ENCODE measurements around the gene LRFN2. TPM values are rescaled to one million over a fixed set of nuclear protein-coding genes. Genes with fewer than 3 reads are reported as not detected.

Gene LRFN2
- total RNA-seq, 1 donor from 2014 or later = not detected

GRCh38 chr6:40417031-40417430, 170.1 kb downstream of the LRFN2 start:
- Histone ChIP-seq H3K27me3 (ENCODE audit: low read depth) (peaks cover 85% of the 10 kb centered on the region), H3K4me3 (no peak overlapping the region), H3K36me3 (no peaks in the 10 kb centered on the region), H3K4me1 (peaks cover 14% of the 10 kb centered on the region), H3K9me3 (replicated peaks) (no peaks in the 10 kb centered on the region), H3K27ac (replicated peaks) (no peak overlapping the region)
- TF ChIP-seq CTCF (IDR thresholded peaks at IDR 0.05; ENCODE audit: borderline replicate concordance) = no peak
- peak; percentile 36 for DNase-seq
- intact Hi-C loops (cut with micrococcal nuclease) = no loop called here

GRCh38 chr6:40414617-40415016, 172.5 kb downstream of the LRFN2 start:
- intact Hi-C loops (cut with micrococcal nuclease) = no loop called here
- Histone ChIP-seq H3K4me3 (no peak overlapping the region), H3K4me1 (peaks cover 22% of the 10 kb centered on the region), H3K36me3 (no peaks in the 10 kb centered on the region), H3K27me3 (ENCODE audit: low read depth) (peaks cover 84% of the 10 kb centered on the region), H3K27ac (replicated peaks) (no peak overlapping the region), H3K9me3 (replicated peaks) (no peaks in the 10 kb centered on the region)
- DNase-seq = no peak
- no peak for TF ChIP-seq CTCF (IDR thresholded peaks at IDR 0.05; ENCODE audit: borderline replicate concordance)

GRCh38 chr6:40413239-40413638, 173.9 kb downstream of the LRFN2 start:
- Histone ChIP-seq H3K4me3 (no peak overlapping the region), H3K27me3 (ENCODE audit: low read depth) (peaks cover 84% of the 10 kb centered on the region), H3K27ac (replicated peaks) (no peak overlapping the region), H3K9me3 (replicated peaks) (no peaks in the 10 kb centered on the region), H3K36me3 (no peaks in the 10 kb centered on the region), H3K4me1 (peaks cover 22% of the 10 kb centered on the region)
- DNase-seq = no peak
- TF ChIP-seq CTCF (IDR thresholded peaks at IDR 0.05; ENCODE audit: borderline replicate concordance) = no peak
- intact Hi-C loops (cut with micrococcal nuclease) = no loop called here

- no peaks in the 10 kb centered on the region for H3K36me3 ChIP-seq
- no peak for DNase-seq
- H3K4me1 ChIP-seq = peaks cover 15% of the 10 kb centered on the region
- H3K9me3 ChIP-seq (replicated peaks) = no peaks in the 10 kb centered on the region
- no peak overlapping the region for H3K27ac ChIP-seq (replicated peaks)
- intact Hi-C loops (cut with micrococcal nuclease) = no loop called here
- TF ChIP-seq CTCF (IDR thresholded peaks at IDR 0.05; ENCODE audit: borderline replicate concordance) = no peak
- H3K27me3 ChIP-seq (ENCODE audit: low read depth) = peaks cover 85% of the 10 kb centered on the region
- H3K4me3 ChIP-seq = no peak overlapping the region
Measured at GRCh38 chr6:40411881-40412280, 175.3 kb downstream of the LRFN2 start.

GRCh38 chr6:40410821-40411220, 176.3 kb downstream of the LRFN2 start:
- no peaks in the 10 kb centered on the region for H3K9me3 ChIP-seq (replicated peaks)
- H3K36me3 ChIP-seq = no peaks in the 10 kb centered on the region
- H3K27me3 ChIP-seq (ENCODE audit: low read depth) = peaks cover 93% of the 10 kb centered on the region
- DNase-seq = no peak
- H3K27ac ChIP-seq (replicated peaks) = no peak overlapping the region
- peaks cover 10% of the 10 kb centered on the region for H3K4me1 ChIP-seq
- TF ChIP-seq CTCF (IDR thresholded peaks at IDR 0.05; ENCODE audit: borderline replicate concordance) = no peak
- intact Hi-C loops (cut with micrococcal nuclease) = no loop called here
- no peak overlapping the region for H3K4me3 ChIP-seq

Data from left ventricle myocardium inferior (tissue), 1 donor.